Gastroesophageal sphincter (tissue), 4 donors: ENCODE data around the gene GMPR. TPM values are rescaled to one million over a fixed set of nuclear protein-coding genes. Genes with fewer than 3 reads are reported as not detected.
A peak's percentile ranks its signal among the peaks of the same experiment; 100 is the strongest.

Experiments
- ATAC-seq: fragments of 150-250 bp; one replicate; pipeline ENCODE4 v1.9.1; 2016; ENCODE audit warnings: mild to moderate bottlenecking, moderate library complexity
- H3K27ac ChIP-seq, 4 donors: fragments of 200-600 bp; sonication (generic) in 3 of 4; 1 replicate in 3 of 4; 2 replicates in 1 of 4; pipeline ENCODE4 v1.5.1; 2016 to 2019
- H3K27me3 ChIP-seq: fragments of 200-600 bp; sonication (generic); one replicate; pipeline ENCODE4 v1.5.1; 2019
- H3K36me3 ChIP-seq, 2 donors: fragments of 200-600 bp; sonication (generic); one replicate each; pipeline ENCODE4 v1.5.1; 2019; ENCODE audit warnings: control low read depth in 1 of 2
- H3K4me1 ChIP-seq, 3 donors: fragments of 200-600 bp; sonication (generic); 1 replicate in 2 of 3; 2 replicates in 1 of 3; pipeline ENCODE4 v1.5.1; 2016 to 2019; ENCODE audit warnings: control low read depth in 2 of 3
- H3K4me3 ChIP-seq, 2 donors: fragments of 200-600 bp; sonication (generic); one replicate each; pipeline ENCODE4 v1.5.1; 2019; ENCODE audit warnings: mild to moderate bottlenecking in 1 of 2, moderate library complexity in 1 of 2
- H3K9me3 ChIP-seq, 3 donors: fragments of 200-600 bp; sonication (generic); one replicate each; pipeline ENCODE4 v1.5.1; 2017 to 2019; ENCODE audit warnings: control low read depth in 2 of 3
- EP300 ChIP-seq: sonication (generic); formaldehyde crosslinking; IDR thresholded peaks from one replicate; pipeline ENCODE4 v1.6.1; 2017; ENCODE audit warnings: antibody characterized with exemption, mild to moderate bottlenecking
- POLR2A ChIP-seq, 2 donors: fragments of 450-650 bp; IDR thresholded peaks; one replicate each; pipeline ENCODE4 v1.6.1; 2017; ENCODE audit warnings: antibody characterized with exemption in 2 of 2, mild to moderate bottlenecking in 2 of 2, moderate library complexity in 1 of 2
- POLR2AphosphoS5 ChIP-seq: sonication (generic); formaldehyde crosslinking; IDR thresholded peaks from one replicate; pipeline ENCODE4 v1.6.1; 2017; ENCODE audit warnings: antibody characterized with exemption
- WGBS, 2 donors: methylation state at CpG; one replicate each; pipeline ENCODE4 v1.1.5; 2018; ENCODE audit warnings: low coverage in 1 of 2; 5-methylcytosine and 5-hydroxymethylcytosine counted together
- total RNA-seq, 4 donors: library from RNA; depleted of rRNA; stranded (reverse); fragments of >200 nt; gene quantifications; one replicate each; pipeline ENCODE4 v1.1.0, GENCODE V29; 2016
- TF ChIP-seq, protein P1 (sequence below), 4 experiments: fragments of 200-600 bp in 2 of 4; fragments of 450-650 bp in 2 of 4; sonication (generic) in 1 of 4; IDR thresholded peaks; one replicate each; pipeline ENCODE4 v1.5.1; 2017 to 2019; ENCODE audit warnings: antibody characterized with exemption in 4 of 4, mild to moderate bottlenecking in 2 of 4, moderate library complexity in 2 of 4

The GMPR gene
- total RNA-seq, 4 donors from 2014 or later = 18.2 to 71.5 (median 45.6) TPM

DNA sequence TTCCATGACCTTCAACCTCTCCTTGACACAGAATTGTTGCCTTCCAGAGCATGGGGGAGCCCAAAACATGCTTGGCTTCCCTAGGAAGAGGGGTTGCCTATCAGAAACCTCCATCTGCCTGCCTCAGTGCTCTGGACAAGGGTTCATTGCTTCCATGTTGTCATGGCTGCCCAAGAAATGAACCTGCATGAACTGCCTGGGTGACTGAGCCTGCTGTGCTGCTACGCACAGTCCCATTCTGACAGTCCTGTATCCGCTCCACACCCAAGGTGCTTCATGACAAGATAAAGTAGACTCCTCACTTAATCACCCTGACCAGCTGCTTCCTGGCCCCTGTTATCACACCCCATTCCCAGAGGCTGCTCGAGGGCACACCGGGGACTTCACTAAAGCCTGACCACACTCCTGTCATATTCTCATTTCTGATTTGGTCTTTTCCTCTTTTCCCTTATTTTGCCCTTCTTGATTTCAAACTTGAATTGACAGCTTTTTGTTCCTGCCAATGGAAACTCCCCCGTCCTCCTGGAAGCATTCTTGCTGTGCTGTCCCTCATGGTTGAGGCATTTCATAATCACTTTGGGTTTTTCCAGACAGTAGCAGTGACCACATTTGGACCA, 31.9 kb downstream of the GMPR start:
- 91 to 93% methylated on average over 4 to 5 of the region's 5 CpGs for WGBS, 2 donors
- no peak for TF ChIP-seq EP300
- no peak for TF ChIP-seq POLR2A (IDR thresholded peaks at IDR 0.05)
- TF ChIP-seq, protein P1, sequence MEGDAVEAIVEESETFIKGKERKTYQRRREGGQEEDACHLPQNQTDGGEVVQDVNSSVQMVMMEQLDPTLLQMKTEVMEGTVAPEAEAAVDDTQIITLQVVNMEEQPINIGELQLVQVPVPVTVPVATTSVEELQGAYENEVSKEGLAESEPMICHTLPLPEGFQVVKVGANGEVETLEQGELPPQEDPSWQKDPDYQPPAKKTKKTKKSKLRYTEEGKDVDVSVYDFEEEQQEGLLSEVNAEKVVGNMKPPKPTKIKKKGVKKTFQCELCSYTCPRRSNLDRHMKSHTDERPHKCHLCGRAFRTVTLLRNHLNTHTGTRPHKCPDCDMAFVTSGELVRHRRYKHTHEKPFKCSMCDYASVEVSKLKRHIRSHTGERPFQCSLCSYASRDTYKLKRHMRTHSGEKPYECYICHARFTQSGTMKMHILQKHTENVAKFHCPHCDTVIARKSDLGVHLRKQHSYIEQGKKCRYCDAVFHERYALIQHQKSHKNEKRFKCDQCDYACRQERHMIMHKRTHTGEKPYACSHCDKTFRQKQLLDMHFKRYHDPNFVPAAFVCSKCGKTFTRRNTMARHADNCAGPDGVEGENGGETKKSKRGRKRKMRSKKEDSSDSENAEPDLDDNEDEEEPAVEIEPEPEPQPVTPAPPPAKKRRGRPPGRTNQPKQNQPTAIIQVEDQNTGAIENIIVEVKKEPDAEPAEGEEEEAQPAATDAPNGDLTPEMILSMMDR (IDR thresholded peaks at IDR 0.05) = no peak
- no peak for TF ChIP-seq POLR2AphosphoS5

DNA sequence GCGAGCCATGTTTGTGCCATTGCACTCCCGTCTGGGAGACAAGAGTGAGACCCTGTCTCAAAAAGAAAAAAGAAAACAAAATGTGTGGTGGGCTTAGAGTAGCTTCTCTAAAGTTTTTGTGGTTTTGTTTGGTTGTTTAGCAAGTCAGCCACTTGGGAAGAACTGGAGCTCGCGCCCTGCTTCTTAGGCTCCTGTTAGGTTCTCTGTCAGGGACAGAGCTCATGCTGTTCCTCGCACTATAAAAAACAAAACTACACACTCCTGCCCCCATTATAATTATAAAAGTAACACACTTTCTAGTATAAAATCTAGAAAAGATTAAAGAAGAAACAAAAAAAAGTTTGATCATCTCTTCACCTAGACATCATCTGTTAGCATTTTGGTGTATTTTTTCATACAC, 33.0 kb downstream of the GMPR start:
- WGBS, 2 donors = 92 to 95% methylated on average over 5 of the region's 5 CpGs
- Histone ChIP-seq H3K27ac (no peak overlapping the region), H3K27me3 (no peaks in the 10 kb centered on the region), H3K9me3 (no peaks in the 10 kb centered on the region), H3K4me1 (peaks cover 0 to 13% (median 4%) of the 10 kb centered on the region in 3 donors), H3K4me3 (no peak overlapping the region), H3K36me3 (peaks cover 0 to 16% of the 10 kb centered on the region in 2 donors)
- TF ChIP-seq POLR2A (IDR thresholded peaks at IDR 0.05) (no peak), EP300 (no peak), POLR2AphosphoS5 (no peak)
- TF ChIP-seq, protein P1 (IDR thresholded peaks at IDR 0.05) = no peak
- ATAC-seq = no peak

More for the DNA sequence above, 31.9 kb downstream of the GMPR start:
- Histone ChIP-seq H3K27ac (no peak overlapping the region), H3K4me1 (peaks cover 0 to 11% (median 4%) of the 10 kb centered on the region in 3 donors), H3K27me3 (no peaks in the 10 kb centered on the region), H3K9me3 (no peaks in the 10 kb centered on the region), H3K4me3 (no peak overlapping the region), H3K36me3 (peaks cover 0 to 18% of the 10 kb centered on the region in 2 donors)
- no peak for ATAC-seq

DNA sequence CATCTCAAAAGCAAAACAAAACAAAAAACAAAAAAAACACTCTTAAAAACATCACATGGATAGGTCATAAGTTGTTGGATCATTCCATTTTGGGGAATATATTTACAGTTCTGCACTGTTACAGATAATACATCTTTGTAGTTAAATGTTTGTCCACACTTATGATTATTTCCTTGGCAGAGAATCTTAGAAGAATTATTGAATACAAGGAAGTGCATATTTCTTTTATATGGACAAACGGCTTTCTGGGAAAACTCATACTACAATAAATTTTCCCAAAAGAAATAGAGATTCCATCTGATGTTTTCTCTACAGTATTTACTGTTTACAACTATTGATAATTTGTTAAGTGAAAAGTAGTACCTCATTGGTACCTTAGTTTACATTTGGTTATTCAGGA, 33.8 kb downstream of the GMPR start:
- Histone ChIP-seq H3K4me3 (no peak overlapping the region), H3K27ac (no peak overlapping the region), H3K27me3 (no peaks in the 10 kb centered on the region), H3K4me1 (peaks cover 0 to 21% (median 8%) of the 10 kb centered on the region in 3 donors), H3K9me3 (no peaks in the 10 kb centered on the region), H3K36me3 (peaks cover 0 to 16% of the 10 kb centered on the region in 2 donors)
- WGBS, 2 donors = 45 to 77% methylated on average over 1 of the region's 1 CpG
- no peak for TF ChIP-seq EP300
- TF ChIP-seq POLR2A (IDR thresholded peaks at IDR 0.05) = no peak
- TF ChIP-seq, protein P1 (IDR thresholded peaks at IDR 0.05) = no peak
- TF ChIP-seq POLR2AphosphoS5 = no peak
- no peak for ATAC-seq

DNA sequence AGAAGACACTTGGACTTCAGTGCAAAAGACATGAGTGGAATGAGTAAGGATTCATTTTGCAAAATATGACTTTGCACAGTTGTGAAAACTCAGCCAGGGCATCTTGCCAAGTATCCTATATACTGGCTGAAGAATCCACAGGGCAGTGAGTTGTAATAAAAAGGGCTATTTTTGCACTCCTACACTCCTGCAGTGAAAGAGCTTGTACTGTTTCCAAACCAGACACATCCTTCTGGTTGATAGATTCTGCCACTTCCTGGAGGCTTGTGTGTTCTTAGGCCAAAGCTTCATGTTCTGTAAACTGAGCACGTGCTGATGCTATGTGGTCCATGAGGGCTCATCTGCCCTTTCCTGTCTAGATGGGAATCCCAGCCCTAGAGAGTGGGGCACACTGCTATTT, 34.9 kb downstream of the GMPR start:
- H3K4me1 ChIP-seq = peaks cover 0 to 32% (median 15%) of the 10 kb centered on the region in 3 donors
- TF ChIP-seq POLR2AphosphoS5 (no peak), POLR2A (IDR thresholded peaks at IDR 0.05) (no peak), EP300 (no peak)
- TF ChIP-seq, protein P1 (IDR thresholded peaks at IDR 0.05) = no peak
- peaks cover 0 to 19% of the 10 kb centered on the region in 2 donors for H3K36me3 ChIP-seq
- no peaks in the 10 kb centered on the region for H3K27me3 ChIP-seq
- no peaks in the 10 kb centered on the region for H3K9me3 ChIP-seq
- no peak overlapping the region for H3K4me3 ChIP-seq
- no peak for ATAC-seq
- 0 to 17% methylated on average over 1 of the region's 1 CpG for WGBS, 2 donors
- peak overlapping the region in 1 of 4 donors; percentile 3 for H3K27ac ChIP-seq

DNA sequence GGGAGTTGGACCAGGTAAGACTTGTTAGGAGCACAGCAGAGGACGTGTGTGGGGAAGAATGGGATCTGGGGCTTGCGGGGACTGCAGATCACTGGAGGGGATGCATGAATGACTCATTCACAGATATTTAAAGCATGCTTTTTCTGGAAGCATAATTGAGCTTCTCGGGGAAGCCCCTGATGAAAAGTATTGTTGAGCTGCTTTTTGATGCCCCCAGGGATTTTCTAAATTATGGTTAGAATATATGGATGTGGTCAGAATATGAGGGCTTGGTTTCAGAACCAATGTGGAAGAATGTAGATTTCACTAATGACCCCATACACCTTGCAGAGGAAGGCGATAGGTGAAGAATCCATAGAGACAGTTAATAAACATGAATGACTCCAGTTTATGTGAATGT, 36.1 kb downstream of the GMPR start:
- Histone ChIP-seq H3K9me3 (no peaks in the 10 kb centered on the region), H3K27ac (no peak overlapping the region), H3K4me3 (no peak overlapping the region), H3K27me3 (no peaks in the 10 kb centered on the region), H3K4me1 (peaks cover 0 to 38% (median 15%) of the 10 kb centered on the region in 3 donors), H3K36me3 (peaks cover 0 to 30% of the 10 kb centered on the region in 2 donors)
- TF ChIP-seq, protein P1 (IDR thresholded peaks at IDR 0.05) = no peak
- TF ChIP-seq POLR2AphosphoS5 (no peak), POLR2A (IDR thresholded peaks at IDR 0.05) (no peak), EP300 (no peak)
- no peak for ATAC-seq
- WGBS, 2 donors = 83 to 100% methylated on average over 2 of the region's 4 CpGs
